HL-60 (cell line): ENCODE measurements around the gene MARCHF10.

ENCODE experiments used
- DNase-seq, 2 experiments: peaks; one replicate each; pipeline ENCODE4 v3.0.0-alpha.2; 2010 to 2020; ENCODE audit warnings: low read depth in 1 of 2, low spot score in 1 of 2
- H3K27ac ChIP-seq: fragments of 250-450 bp; sonication (Bioruptor Pico); replicated peaks from 2 replicates; pipeline ENCODE4 v1.5.1; 2020; ENCODE audit warnings: mild to moderate bottlenecking, moderate library complexity
- H3K27me3 ChIP-seq: fragments of 250-450 bp; sonication (Bioruptor Pico); 2 replicates; pipeline ENCODE4 v1.5.1; 2021; ENCODE audit warnings: mild to moderate bottlenecking, moderate library complexity; ENCODE audit not compliant: insufficient read depth, poor library complexity, severe bottlenecking
- H3K4me3 ChIP-seq: replicated peaks from 2 replicates; pipeline ENCODE4 v1.5.1; 2011; ENCODE audit warnings: mild to moderate bottlenecking, control low read depth, low read length; ENCODE audit not compliant: insufficient read depth
- GABPA ChIP-seq: IDR thresholded peaks from 2 replicates; pipeline ENCODE4 v1.6.1; 2012; ENCODE audit warnings: low read depth
- POLR2AphosphoS5 ChIP-seq: IDR thresholded peaks from 2 replicates; pipeline ENCODE4 v1.6.1; 2012; ENCODE audit warnings: low read depth
- SPI1 ChIP-seq: IDR thresholded peaks from 2 replicates; pipeline ENCODE4 v1.6.1; 2012; ENCODE audit warnings: low read depth, mild to moderate bottlenecking, borderline replicate concordance
- TF ChIP-seq, protein P1 (sequence below): IDR thresholded peaks from 2 replicates; pipeline ENCODE4 v1.6.1; 2012; ENCODE audit warnings: low read depth; ENCODE audit not compliant: insufficient replicate concordance
- TF ChIP-seq, protein P2 (sequence below): IDR thresholded peaks from one replicate; pipeline ENCODE4 v1.5.1; 2011; ENCODE audit warnings: low read length, control low read depth, inconsistent platforms; ENCODE audit not compliant: insufficient read depth

The MARCHF10 gene

DNA sequence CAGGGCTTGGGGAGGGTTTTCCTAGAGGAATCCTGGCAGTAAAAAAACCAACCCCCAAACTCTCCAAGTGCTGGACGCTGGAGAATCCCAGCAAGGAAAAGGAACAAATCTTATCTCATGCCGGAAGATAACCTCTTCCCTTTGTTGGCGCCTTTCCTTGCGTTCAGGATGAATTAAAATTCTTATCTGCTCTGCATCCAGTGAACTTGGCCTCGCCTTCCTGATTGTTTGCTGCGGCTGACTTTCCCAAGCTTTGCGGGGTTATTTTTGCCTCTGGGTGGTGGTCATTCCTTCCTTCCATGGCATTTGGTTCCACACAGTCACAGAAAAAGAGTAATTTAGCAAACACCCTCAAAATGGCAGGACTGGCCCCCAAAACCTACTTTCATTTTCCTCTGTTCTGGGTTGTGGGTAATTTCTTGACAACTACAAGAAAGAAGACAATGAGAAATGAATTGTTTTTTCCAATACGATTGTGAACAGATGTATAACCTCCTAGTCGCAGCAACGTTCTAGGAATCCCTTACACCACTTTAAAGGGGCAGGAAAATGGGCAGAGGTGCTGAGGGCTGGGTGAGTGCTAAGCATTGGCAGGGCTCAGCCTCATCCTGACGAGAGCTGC lies 102.8 kb downstream of the MARCHF10 start:
- TF ChIP-seq SPI1 (no peak), GABPA (no peak), POLR2AphosphoS5 (no peak)
- TF ChIP-seq, protein P1, sequence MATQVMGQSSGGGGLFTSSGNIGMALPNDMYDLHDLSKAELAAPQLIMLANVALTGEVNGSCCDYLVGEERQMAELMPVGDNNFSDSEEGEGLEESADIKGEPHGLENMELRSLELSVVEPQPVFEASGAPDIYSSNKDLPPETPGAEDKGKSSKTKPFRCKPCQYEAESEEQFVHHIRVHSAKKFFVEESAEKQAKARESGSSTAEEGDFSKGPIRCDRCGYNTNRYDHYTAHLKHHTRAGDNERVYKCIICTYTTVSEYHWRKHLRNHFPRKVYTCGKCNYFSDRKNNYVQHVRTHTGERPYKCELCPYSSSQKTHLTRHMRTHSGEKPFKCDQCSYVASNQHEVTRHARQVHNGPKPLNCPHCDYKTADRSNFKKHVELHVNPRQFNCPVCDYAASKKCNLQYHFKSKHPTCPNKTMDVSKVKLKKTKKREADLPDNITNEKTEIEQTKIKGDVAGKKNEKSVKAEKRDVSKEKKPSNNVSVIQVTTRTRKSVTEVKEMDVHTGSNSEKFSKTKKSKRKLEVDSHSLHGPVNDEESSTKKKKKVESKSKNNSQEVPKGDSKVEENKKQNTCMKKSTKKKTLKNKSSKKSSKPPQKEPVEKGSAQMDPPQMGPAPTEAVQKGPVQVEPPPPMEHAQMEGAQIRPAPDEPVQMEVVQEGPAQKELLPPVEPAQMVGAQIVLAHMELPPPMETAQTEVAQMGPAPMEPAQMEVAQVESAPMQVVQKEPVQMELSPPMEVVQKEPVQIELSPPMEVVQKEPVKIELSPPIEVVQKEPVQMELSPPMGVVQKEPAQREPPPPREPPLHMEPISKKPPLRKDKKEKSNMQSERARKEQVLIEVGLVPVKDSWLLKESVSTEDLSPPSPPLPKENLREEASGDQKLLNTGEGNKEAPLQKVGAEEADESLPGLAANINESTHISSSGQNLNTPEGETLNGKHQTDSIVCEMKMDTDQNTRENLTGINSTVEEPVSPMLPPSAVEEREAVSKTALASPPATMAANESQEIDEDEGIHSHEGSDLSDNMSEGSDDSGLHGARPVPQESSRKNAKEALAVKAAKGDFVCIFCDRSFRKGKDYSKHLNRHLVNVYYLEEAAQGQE: no peak
- TF ChIP-seq, protein P2, sequence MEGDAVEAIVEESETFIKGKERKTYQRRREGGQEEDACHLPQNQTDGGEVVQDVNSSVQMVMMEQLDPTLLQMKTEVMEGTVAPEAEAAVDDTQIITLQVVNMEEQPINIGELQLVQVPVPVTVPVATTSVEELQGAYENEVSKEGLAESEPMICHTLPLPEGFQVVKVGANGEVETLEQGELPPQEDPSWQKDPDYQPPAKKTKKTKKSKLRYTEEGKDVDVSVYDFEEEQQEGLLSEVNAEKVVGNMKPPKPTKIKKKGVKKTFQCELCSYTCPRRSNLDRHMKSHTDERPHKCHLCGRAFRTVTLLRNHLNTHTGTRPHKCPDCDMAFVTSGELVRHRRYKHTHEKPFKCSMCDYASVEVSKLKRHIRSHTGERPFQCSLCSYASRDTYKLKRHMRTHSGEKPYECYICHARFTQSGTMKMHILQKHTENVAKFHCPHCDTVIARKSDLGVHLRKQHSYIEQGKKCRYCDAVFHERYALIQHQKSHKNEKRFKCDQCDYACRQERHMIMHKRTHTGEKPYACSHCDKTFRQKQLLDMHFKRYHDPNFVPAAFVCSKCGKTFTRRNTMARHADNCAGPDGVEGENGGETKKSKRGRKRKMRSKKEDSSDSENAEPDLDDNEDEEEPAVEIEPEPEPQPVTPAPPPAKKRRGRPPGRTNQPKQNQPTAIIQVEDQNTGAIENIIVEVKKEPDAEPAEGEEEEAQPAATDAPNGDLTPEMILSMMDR: no peak
- Histone ChIP-seq H3K4me3 (no peak overlapping the region), H3K27ac (no peak overlapping the region), H3K27me3 (peaks cover 10% of the 10 kb centered on the region)
- DNase-seq: no peak

DNA sequence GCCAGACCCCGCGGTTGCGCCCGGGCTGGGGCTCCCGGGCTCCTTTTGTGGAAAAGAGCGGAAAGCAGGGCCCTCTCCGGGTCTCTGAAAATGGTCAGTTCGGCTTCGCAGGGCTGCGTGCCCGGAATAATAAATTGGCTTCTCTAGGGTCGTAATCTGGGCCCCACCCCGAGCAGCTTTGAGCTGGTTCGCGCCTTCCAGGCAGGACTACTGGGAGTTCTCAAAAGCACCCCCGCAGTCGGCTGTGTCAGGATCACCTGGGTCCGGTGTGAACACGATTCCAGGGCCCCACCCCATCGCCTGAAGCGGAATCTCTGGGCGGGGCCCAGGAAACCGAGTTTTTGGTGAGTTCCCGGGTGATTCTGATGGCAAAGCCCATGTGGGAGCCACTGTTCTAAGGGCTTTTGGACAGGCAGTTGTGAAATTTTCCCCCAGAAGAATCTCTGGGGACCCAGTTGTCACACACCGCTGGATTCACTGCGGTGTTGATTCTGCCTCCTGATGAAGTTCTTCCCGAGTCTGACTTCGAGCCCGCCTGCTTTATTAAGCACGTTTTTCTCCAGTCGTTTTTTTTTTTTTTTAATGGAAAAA lies 103.6 kb downstream of the MARCHF10 start:
- H3K27ac ChIP-seq: no peak overlapping the region
- H3K4me3 ChIP-seq: peak overlapping the region; percentile 42
- TF ChIP-seq, protein P2: no peak
- TF ChIP-seq, protein P1: no peak
- no peak for TF ChIP-seq SPI1
- TF ChIP-seq GABPA: no peak
- TF ChIP-seq POLR2AphosphoS5: no peak
- DNase-seq: no peak
- H3K27me3 ChIP-seq: peaks cover 10% of the 10 kb centered on the region

DNA sequence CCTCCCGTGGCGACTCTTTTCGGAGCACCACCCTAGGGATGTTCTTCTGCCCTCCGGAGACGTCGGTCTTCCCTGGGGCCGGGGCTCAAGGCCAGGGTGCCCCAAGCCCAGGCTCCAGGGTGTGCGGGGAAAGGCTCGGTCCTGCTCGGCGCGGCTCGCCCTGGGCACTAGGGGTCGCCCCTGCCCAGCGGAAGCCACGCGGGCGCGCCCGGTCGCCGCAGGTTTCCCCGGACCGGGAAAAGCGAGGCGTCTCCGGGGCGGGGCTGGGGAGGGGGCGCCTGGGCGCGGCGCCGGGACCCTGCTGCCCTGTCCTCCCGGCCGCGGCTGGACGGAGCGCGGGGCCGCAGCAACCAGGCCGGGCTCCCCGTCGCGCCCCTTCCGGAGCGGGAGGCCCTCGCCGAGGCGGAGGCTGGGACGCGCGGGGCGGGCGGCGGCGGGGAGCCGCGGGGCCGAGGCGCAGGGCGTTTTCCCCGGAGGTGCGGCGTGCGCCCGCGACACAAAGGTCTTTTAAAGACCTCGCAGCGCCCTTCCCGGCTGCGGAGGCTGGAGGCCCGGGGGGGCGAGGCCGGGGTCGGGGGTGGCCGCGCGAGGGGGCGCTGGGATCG lies 104.2 kb downstream of the MARCHF10 start:
- TF ChIP-seq SPI1 (no peak), POLR2AphosphoS5 (no peak)
- TF ChIP-seq, protein P2: peak; percentile 60
- H3K27me3 ChIP-seq: peaks cover 10% of the 10 kb centered on the region
- H3K4me3 ChIP-seq: peak overlapping the region; percentile 42
- no peak overlapping the region for H3K27ac ChIP-seq
- DNase-seq: peak; percentile 29 to 56
